ENCODE data around the gene DCD.
"Not testable (repeated sequence)": the region's sequence is repeated elsewhere in the genome, so short reads cannot be mapped to it uniquely, and the experiment has no call there.

DCD gene

GRCh38 chr12:54650889-54651288 is 2.7 kb upstream of the DCD start:
- DNase-seq = no peak

GRCh38 chr12:54650409-54650808 is 2.2 kb upstream of the DCD start:
- no peak for DNase-seq

- no peak for DNase-seq
Observed at GRCh38 chr12:54649825-54650224, 1.7 kb upstream of the DCD start.

- DNase-seq = no peak
Observed at GRCh38 chr12:54641554-54641953, 6.6 kb downstream of the DCD start.

- DNase-seq = no peak
Observed at GRCh38 chr12:54641089-54641488, 7.1 kb downstream of the DCD start.

- not testable (repeated sequence) for DNase-seq
Observed at GRCh38 chr12:54639112-54639511, 9.1 kb downstream of the DCD start.

GRCh38 chr12:54634795-54635194 is 13.4 kb downstream of the DCD start, which contains the start of gene LACRT:
LACRT (minus strand) TSS chr12:54634895; CDS start chr12:54634841, 54 bp downstream.
- no peak for DNase-seq

GRCh38 chr12:54631988-54632728 is 16.0 kb downstream of the DCD start:
- no peak for DNase-seq

- no peak for DNase-seq
Observed at GRCh38 chr12:54631551-54631950, 16.6 kb downstream of the DCD start.

- no peak for DNase-seq
Observed at GRCh38 chr12:54629925-54630324, 18.2 kb downstream of the DCD start.

GRCh38 chr12:54628186-54628846 is 19.8 kb downstream of the DCD start:
- DNase-seq = no peak

- DNase-seq = no peak
Observed at GRCh38 chr12:54627304-54627703, 20.9 kb downstream of the DCD start.

- no peak for DNase-seq
Observed at GRCh38 chr12:54625598-54625997, 22.6 kb downstream of the DCD start.

GRCh38 chr12:54624315-54625279 is 23.6 kb downstream of the DCD start:
- DNase-seq = no peak

- no peak for DNase-seq
Observed at GRCh38 chr12:54622463-54623183, 25.5 kb downstream of the DCD start.

- DNase-seq = no peak
Observed at GRCh38 chr12:54616933-54617680, 31.1 kb downstream of the DCD start.

GRCh38 chr12:54612225-54612750 is 35.9 kb downstream of the DCD start:
- no peak for DNase-seq

- DNase-seq = no peak
Observed at GRCh38 chr12:54611715-54612149, 36.4 kb downstream of the DCD start.

GRCh38 chr12:54608769-54609168 is 39.4 kb downstream of the DCD start:
- no peak for DNase-seq

- no peak for DNase-seq
Observed at GRCh38 chr12:54608156-54608555, 40.0 kb downstream of the DCD start.

- DNase-seq = no peak
Observed at GRCh38 chr12:54606556-54606955, 41.6 kb downstream of the DCD start.

Data from NCI-H2081 (cell line).